A549 (cell line): ENCODE measurements around the gene NKIRAS2.

ENCODE experiments used
- FOXS1 ChIP-seq: fragments of 250-450 bp; sonication (Bioruptor Pico); IDR thresholded peaks from 2 replicates; pipeline ENCODE4 v1.5.0; 2020; ENCODE audit warnings: mild to moderate bottlenecking, moderate library complexity
- MAFK ChIP-seq: fragments of 450-650 bp; IDR thresholded peaks from 2 replicates; pipeline ENCODE4 v1.6.1; 2014; ENCODE audit not compliant: partially characterized antibody
- TF ChIP-seq, protein P1 (sequence below): fragments of >200 bp; sonication (Bioruptor Twin); formaldehyde crosslinking; IDR thresholded peaks from 3 replicates; pipeline ENCODE4 v1.5.1; 2016
- TF ChIP-seq, protein P2 (sequence below): fragments of 450-650 bp; IDR thresholded peaks from 2 replicates; pipeline ENCODE4 v1.6.1; 2014; ENCODE audit warnings: antibody characterized with exemption

DNA sequence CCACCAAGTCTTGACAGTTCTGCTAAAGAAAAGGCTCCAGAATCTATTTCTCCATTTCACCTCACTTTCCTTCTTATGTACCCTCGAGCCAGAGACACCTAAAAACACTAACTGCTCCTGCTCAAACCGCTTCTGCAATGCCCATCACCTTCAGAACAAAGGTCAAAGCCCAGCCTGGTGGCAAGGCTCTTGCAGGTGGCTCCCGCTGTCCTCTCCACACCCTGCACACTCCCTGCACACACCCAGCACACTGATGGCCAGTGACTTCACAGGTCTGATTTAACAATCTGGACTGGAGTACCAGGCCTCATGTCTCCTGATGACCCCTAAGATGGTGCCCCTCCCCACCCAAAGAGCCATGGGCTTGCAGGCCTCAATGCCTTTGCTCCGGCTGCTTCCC is 40.3 kb downstream of the NKIRAS2 start:
- TF ChIP-seq, protein P1, sequence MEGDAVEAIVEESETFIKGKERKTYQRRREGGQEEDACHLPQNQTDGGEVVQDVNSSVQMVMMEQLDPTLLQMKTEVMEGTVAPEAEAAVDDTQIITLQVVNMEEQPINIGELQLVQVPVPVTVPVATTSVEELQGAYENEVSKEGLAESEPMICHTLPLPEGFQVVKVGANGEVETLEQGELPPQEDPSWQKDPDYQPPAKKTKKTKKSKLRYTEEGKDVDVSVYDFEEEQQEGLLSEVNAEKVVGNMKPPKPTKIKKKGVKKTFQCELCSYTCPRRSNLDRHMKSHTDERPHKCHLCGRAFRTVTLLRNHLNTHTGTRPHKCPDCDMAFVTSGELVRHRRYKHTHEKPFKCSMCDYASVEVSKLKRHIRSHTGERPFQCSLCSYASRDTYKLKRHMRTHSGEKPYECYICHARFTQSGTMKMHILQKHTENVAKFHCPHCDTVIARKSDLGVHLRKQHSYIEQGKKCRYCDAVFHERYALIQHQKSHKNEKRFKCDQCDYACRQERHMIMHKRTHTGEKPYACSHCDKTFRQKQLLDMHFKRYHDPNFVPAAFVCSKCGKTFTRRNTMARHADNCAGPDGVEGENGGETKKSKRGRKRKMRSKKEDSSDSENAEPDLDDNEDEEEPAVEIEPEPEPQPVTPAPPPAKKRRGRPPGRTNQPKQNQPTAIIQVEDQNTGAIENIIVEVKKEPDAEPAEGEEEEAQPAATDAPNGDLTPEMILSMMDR = no peak
- TF ChIP-seq, protein P2, sequence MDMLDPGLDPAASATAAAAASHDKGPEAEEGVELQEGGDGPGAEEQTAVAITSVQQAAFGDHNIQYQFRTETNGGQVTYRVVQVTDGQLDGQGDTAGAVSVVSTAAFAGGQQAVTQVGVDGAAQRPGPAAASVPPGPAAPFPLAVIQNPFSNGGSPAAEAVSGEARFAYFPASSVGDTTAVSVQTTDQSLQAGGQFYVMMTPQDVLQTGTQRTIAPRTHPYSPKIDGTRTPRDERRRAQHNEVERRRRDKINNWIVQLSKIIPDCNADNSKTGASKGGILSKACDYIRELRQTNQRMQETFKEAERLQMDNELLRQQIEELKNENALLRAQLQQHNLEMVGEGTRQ = no peak
- TF ChIP-seq MAFK = no peak
- TF ChIP-seq FOXS1 (CRISPR knock-in tag) = no peak
